GM12878 (cell line): Measurements from ENCODE around the gene RAD52. TPM values are rescaled to one million over a fixed set of nuclear protein-coding genes. Genes with fewer than 3 reads are reported as not detected.

Source experiments
- ATAC-seq: fragments of 200-7000 bp; cut with Tn5 transposase; 3 replicates; pipeline ENCODE4 v1.9.1; 2020; ENCODE audit warnings: mild to moderate bottlenecking, moderate library complexity
- BruUV-seq: library from RNA; stranded (reverse); fragments of 400-500 nt; replicated peaks from 2 replicates; lab custom pipeline; 2021; lab: Mats Ljungman, UMichigan
- CTCF ChIA-PET: fragments of 300-600 bp; sonication (Branson Sonifier 250); formaldehyde crosslinking; extraction: SDS; loops from one replicate; lab custom pipeline; 2021; ENCODE audit warnings: inconsistent platforms; lab: Yijun Ruan, JAX
- POLR2A ChIA-PET: fragments of 350-600 bp; formaldehyde crosslinking; extraction: SDS; loops from one replicate; lab custom pipeline; 2021; ENCODE audit warnings: inconsistent platforms; lab: Charles Lee
- RAD21 ChIA-PET: fragments of 300-600 bp; sonication (Branson Sonifier 250); formaldehyde crosslinking; loops from one replicate; lab custom pipeline; 2023; ENCODE audit warnings: antibody characterized with exemption; ENCODE audit not compliant: unreplicated experiment; lab: Charles Lee
- SMC1A ChIA-PET: fragments of 300-600 bp; sonication (Branson Sonifier 250); formaldehyde crosslinking; loops from one replicate; lab custom pipeline; 2023; ENCODE audit not compliant: unreplicated experiment, uncharacterized antibody; lab: Charles Lee
- DNase-seq: peaks from one replicate; pipeline ENCODE4 v3.0.0-alpha.2; 2011; ENCODE audit warnings: low read depth, low spot score
- FAIRE-seq: peaks from 3 replicates; lab custom pipeline; 2011; peaks lifted over from hg19 to GRCh38; lab: Jason Lieb, UNC
- H2AFZ ChIP-seq: 2 replicates; pipeline ENCODE4 v1.6.0; 2011; ENCODE audit warnings: low read depth, low read length, control low read depth; ENCODE audit not compliant: control insufficient read depth
- H3K27ac ChIP-seq: 2 replicates; pipeline ENCODE4 v1.5.1; 2011; ENCODE audit warnings: control low read depth; ENCODE audit not compliant: control insufficient read depth, insufficient read depth
- H3K27me3 ChIP-seq, 2 experiments: replicated peaks in 1 of 2; 2 replicates each; pipeline versions ENCODE4 v1.6.0 to v1.6.1; 2011; ENCODE audit warnings: low read length in 1 of 2; ENCODE audit not compliant: control insufficient read depth in 2 of 2, insufficient read depth in 2 of 2
- H3K36me3 ChIP-seq, 2 experiments: 2 replicates each; pipeline ENCODE4 v1.5.1; 2011; ENCODE audit warnings: low read length in 1 of 2; ENCODE audit not compliant: control insufficient read depth in 2 of 2, insufficient read depth in 2 of 2
- H3K4me1 ChIP-seq: 2 replicates; pipeline ENCODE4 v1.6.1; 2011; ENCODE audit warnings: mild to moderate bottlenecking, low read length, moderate library complexity, mixed read lengths; ENCODE audit not compliant: control insufficient read depth, insufficient read depth
- H3K4me2 ChIP-seq: 2 replicates; pipeline ENCODE4 v1.6.0; 2011; ENCODE audit warnings: control low read depth; ENCODE audit not compliant: control insufficient read depth, insufficient read depth
- H3K4me3 ChIP-seq: fragments of 200-600 bp; sonication (generic); 2 replicates; pipeline ENCODE4 v1.5.1; 2016
- H3K79me2 ChIP-seq: 2 replicates; pipeline ENCODE4 v1.6.0; 2011; ENCODE audit warnings: low read length; ENCODE audit not compliant: control insufficient read depth, insufficient read depth
- H3K9ac ChIP-seq: 2 replicates; pipeline ENCODE4 v1.8.0; 2011; ENCODE audit warnings: low read length, control low read depth, mixed read lengths; ENCODE audit not compliant: control insufficient read depth, insufficient read depth
- H3K9me3 ChIP-seq: replicated peaks from 3 replicates; pipeline ENCODE4 v1.5.1; 2011; ENCODE audit warnings: mild to moderate bottlenecking, low read length; ENCODE audit not compliant: control insufficient read depth, insufficient read depth
- H4K20me1 ChIP-seq: 2 replicates; pipeline ENCODE4 v1.6.0; 2011; ENCODE audit not compliant: control insufficient read depth, insufficient read depth
- HDGF ChIP-seq: fragments of 450-650 bp; IDR thresholded peaks from 2 replicates; pipeline ENCODE4 v1.6.1; 2016; ENCODE audit warnings: antibody characterized with exemption
- MLLT1 ChIP-seq: fragments of 450-650 bp; IDR thresholded peaks from 2 replicates; pipeline ENCODE4 v1.6.1; 2016; ENCODE audit warnings: mild to moderate bottlenecking
- MTA3 ChIP-seq: IDR thresholded peaks from 2 replicates; pipeline ENCODE4 v1.6.1; 2012; ENCODE audit warnings: low read length, inconsistent platforms, borderline replicate concordance
- MYC ChIP-seq: IDR thresholded peaks from 2 replicates; pipeline ENCODE4 v1.6.1; 2011; ENCODE audit warnings: mild to moderate bottlenecking, low read length, moderate library complexity, inconsistent platforms; ENCODE audit not compliant: insufficient read depth, insufficient replicate concordance, insufficient read length, severe bottlenecking
- PAX8 ChIP-seq: fragments of 450-650 bp; IDR thresholded peaks from 2 replicates; pipeline ENCODE4 v1.6.1; 2017; ENCODE audit warnings: mild to moderate bottlenecking, moderate library complexity
- SMARCA5 ChIP-seq: fragments of 450-650 bp; IDR thresholded peaks from 2 replicates; pipeline ENCODE4 v1.6.1; 2017; ENCODE audit warnings: mild to moderate bottlenecking
- SMC3 ChIP-seq: IDR thresholded peaks from 2 replicates; pipeline ENCODE4 v1.6.1; 2011; ENCODE audit warnings: low read length, improper control_type of control experiment, borderline replicate concordance
- WGBS: methylation state at CpG from one replicate; pipeline ENCODE4 v1.1.6; 2016; ENCODE audit warnings: low lambda C conversion rate; ENCODE audit not compliant: insufficient replicate concordance, insufficient coverage; ENCODE audit errors: missing lambda C conversion rate; 5-methylcytosine and 5-hydroxymethylcytosine counted together
- in situ Hi-C: fragments of 300-500 bp; cut with MboI; formaldehyde crosslinking; loops from 9 replicates; pipeline ENCODE4 v1.14.3; 2018; ENCODE audit warnings: mixed read lengths
- intact Hi-C: fragments of 100-400 bp; cut with micrococcal nuclease; formaldehyde crosslinking; loops from one replicate; pipeline ENCODE4 v1.14.2; 2022; ENCODE audit not compliant: unreplicated experiment
- polyA plus RNA-seq, 11 experiments: library from polyadenylated mRNA; depleted of rRNA in 4 of 11; unstranded in 6 of 11; stranded (reverse) in 5 of 11; fragments of >200 nt; fragmentation: Nextera tagmentation in 4 of 11; fragmentation: Illumina TruSeq in 1 of 11; extraction: Ambion mirVana in 4 of 11; extraction: Trizol in 1 of 11; gene quantifications; 1 replicate in 1 of 11; 2 replicates in 10 of 11; pipeline versions ENCODE4 v1.2.1 to v1.2.3, GENCODE V29; 2011 to 2016; ENCODE audit warnings: inconsistent platforms in 2 of 11, missing spikeins in 2 of 11, low read depth in 1 of 11
- total RNA-seq, 4 experiments: library from RNA; depleted of rRNA in 3 of 4; stranded (reverse); fragments of >200 nt in 3 of 4; fragmentation: Illumina TruSeq in 1 of 4; extraction: Trizol in 1 of 4; gene quantifications; 2 replicates each; pipeline versions ENCODE4 v1.2.1 to v1.2.3, GENCODE V29; 2013 to 2021

RAD52 gene
- total and polyA plus RNA-seq, 10 of the 15 experiments (the other 5 are each of a cell fraction or from before 2014, with no cell fraction given) = 2.0 to 15.7 (median 8.9) TPM

- no TSS peak for BruUV-seq
- ATAC-seq (no peak), FAIRE-seq (no peak), DNase-seq (no peak)
- 54% methylated on average over 9 of the region's 9 CpGs for WGBS
- Histone ChIP-seq H3K79me2 (no peaks in the 10 kb centered on the region), H3K9ac (no peak overlapping the region), H3K27ac (no peak overlapping the region), H3K36me3 (no peaks in the 10 kb centered on the region), H3K4me1 (no peaks in the 10 kb centered on the region), H3K4me2 (no peak overlapping the region), H3K9me3 (no peaks in the 10 kb centered on the region), H4K20me1 (no peaks in the 10 kb centered on the region), H3K4me3 (no peak overlapping the region), H2AFZ (no peak overlapping the region), H3K27me3 (no peaks in the 10 kb centered on the region; a peak in 1 of 4 replicates)
- intact Hi-C loops = no loop called here
- RAD21 ChIA-PET = no interaction called here
- POLR2A ChIA-PET = no interaction called here
- TF ChIP-seq HDGF (no peak), SMARCA5 (no peak), MTA3 (no peak), SMC3 (no peak), MYC (no peak), MLLT1 (no peak), PAX8 (no peak)
- SMC1A ChIA-PET = interaction anchor here (0.6 to 1.3 kb wide), 5 partner anchors 16 to 395 kb away, joined by 3 to 5 read pairs (median 4); no protein-coding TSS in a partner anchor
- in situ Hi-C loops = no loop called here
- CTCF ChIA-PET = interaction anchor here (0.9 kb wide), 1 partner anchor 8 kb away, joined by 3 read pairs; no protein-coding TSS in a partner anchor
These were observed 18.1 kb upstream of the RAD52 start for GRCh38 chr12:967641-968040.
